ENCODE measurements around the gene TLCD3A.
"Not testable (repeated sequence)": the region's sequence is repeated elsewhere in the genome, so short reads cannot be mapped to it uniquely, and the experiment has no call there.

TLCD3A gene

DNA sequence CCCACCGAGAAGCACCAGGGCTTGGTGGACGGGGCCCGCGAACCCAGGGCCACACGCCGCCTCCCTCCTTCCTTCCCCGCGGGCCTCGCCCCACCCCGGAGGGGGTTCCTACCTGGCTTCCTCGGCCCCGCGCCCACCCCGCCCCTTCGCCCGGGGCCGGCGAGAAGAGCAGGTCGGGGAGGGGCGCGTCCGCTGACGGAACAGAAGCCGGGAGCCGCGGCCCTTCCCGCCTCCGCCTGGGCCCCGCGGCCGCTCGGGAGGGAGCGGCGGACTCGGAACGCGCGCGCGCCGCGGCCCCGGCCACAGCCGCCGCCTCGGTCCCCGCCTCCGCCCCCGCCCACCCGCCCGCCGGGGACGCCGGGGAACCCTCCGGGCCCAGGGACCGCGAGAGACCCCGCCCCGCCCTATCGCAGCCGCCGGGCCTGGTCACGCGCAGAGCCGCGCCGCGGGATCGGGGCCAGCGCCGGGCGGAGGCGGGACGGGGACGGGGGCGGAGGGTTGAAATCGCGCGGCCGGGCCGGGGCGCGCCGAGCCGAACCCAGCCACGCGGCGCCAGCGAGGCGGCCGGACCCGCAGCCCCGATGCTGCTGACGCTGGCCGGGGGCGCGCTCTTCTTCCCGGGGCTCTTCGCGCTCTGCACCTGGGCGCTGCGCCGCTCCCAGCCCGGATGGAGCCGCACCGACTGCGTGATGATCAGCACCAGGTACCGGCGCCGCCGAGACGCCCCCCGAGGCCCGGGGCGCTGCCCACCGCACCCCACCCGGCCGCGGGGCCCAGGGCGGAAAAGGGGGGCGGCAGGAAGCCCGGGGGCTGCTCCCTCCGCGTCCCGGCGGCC, at the start of gene TLCD3A:
TLCD3A (plus strand) TSS at position 530 of the 835 bp plus-strand sequence; CDS start at position 582, 52 bp downstream.
- no peak for TF ChIP-seq ZNF274 (IDR thresholded peaks at IDR 0.05; ENCODE audit: low read depth, low read length)
- H3K4me3 ChIP-seq (ENCODE audit: low read length), result peak within 1 kb of the TSS; percentile 65

DNA sequence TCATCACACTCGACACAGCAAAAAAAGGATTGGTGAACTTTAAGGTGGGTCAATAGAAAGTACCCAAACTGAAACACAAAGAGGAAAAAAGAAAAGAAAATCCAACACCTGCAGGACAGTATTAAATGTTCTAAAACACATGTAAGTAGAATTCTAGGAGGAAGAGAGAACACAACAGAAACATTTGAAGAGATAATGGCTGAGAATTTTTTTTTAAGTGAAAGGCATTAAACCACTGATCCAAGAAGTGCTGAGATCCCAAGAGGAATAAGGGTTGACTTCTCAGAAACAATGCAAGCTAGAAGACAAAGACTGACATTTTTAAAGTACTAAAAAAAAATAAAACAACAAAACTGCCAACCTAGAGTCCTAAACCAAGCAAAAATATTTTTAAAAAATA, 49.4 kb upstream of the TLCD3A start:
- TF ChIP-seq ZNF274 (IDR thresholded peaks at IDR 0.05; ENCODE audit: low read depth, low read length), result no peak
- no peak overlapping the region for H3K4me3 ChIP-seq (ENCODE audit: low read length)

DNA sequence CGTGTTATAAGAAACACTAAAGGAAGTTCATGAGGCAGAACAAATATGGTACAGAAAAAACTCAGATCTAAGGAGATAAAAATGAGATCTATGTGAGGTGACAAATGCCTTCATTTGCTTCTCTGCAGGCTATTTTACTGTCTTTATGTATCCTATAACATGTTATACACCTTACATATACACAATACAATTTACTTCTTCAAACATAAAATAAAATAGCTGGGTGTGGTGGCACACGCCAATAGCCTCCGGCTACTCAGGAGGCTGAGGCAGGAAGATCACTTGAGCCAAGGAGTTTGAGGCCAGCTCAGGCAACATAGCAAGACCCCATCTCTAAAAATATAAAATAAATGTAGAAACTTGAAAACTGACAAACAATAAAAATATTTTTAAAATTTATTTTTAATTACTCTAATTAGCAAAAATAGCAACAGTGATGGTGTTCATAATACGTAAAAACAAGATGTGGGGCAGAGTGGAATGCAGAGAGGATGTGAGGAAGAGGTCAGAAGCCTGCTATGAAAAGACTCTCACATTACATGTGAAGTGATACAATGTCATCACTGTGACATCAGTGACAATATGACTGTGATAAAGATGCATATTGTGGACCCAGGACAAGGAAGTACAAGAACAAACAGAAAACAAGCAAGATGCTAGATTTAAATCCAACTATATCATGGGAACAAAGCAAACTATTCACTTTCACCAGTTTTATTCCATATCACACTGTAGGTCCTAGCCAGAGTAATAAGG, 48.7 kb upstream of the TLCD3A start:
- H3K4me3 ChIP-seq (ENCODE audit: low read length), result no peak overlapping the region
- TF ChIP-seq ZNF274 (IDR thresholded peaks at IDR 0.05; ENCODE audit: low read depth, low read length), result no peak

DNA sequence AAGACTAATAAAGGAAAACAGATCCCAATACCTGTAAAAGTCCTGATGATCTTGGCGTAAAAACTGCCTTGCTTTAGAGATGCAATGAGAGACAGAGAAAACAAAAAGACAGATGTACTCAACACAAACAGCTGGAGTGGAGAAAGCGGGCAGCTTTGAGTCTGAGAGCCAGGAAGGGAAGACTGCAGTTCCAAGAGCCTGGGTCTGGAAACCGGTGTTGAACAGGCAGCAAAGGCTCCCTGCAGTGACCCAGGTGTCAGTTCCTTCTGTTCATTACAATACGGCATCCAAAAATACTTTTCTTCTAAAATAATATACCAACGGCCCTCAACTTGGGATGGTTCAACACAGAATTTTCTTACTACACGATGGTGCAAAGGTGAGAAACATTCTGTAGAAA, 47.4 kb upstream of the TLCD3A start:
- no peak for TF ChIP-seq ZNF274 (IDR thresholded peaks at IDR 0.05; ENCODE audit: low read depth, low read length)
- no peak overlapping the region for H3K4me3 ChIP-seq (ENCODE audit: low read length)

DNA sequence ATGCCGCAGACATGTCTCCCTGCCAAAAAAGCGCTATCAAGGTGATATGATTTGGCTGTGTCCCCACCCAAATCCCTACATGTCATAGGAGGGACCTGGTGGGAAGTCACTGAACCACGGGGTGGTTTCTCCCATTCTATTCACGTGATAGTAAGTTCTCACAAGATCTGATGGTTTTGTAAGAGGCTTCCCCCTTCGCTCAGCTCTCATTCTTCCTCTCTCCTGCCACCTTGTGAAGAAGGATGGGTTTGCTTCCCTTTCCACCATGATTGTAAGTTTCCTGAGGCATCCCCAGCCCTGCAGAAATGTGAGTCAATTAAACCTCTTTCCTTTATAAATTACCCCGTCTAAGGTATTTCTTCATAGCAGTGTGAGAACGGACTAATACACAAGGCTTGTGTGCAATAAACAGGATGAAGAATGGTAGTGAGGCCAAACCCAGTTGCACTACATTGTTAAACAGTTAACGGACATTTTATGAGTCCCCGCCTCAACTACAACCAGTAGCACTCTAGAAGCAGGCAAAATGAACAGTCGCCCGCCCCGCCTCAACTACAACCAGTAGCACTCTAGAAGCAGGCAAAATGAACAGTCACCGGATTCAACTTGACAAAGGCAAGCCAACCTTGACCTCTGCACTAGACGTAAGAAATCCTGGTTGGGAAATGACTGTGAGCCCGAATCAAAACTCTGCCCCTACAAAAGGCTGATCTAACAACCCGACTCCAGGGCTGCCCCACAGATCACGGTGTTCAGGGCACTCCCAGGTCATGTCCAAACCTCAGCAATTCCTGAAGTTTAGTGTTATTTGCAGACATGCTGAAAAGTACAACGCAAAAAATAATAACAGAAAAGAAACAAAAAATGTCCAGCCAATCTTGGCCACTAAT, 44.1 kb upstream of the TLCD3A start:
- TF ChIP-seq ZNF274 (IDR thresholded peaks at IDR 0.05; ENCODE audit: low read depth, low read length), result no peak

DNA sequence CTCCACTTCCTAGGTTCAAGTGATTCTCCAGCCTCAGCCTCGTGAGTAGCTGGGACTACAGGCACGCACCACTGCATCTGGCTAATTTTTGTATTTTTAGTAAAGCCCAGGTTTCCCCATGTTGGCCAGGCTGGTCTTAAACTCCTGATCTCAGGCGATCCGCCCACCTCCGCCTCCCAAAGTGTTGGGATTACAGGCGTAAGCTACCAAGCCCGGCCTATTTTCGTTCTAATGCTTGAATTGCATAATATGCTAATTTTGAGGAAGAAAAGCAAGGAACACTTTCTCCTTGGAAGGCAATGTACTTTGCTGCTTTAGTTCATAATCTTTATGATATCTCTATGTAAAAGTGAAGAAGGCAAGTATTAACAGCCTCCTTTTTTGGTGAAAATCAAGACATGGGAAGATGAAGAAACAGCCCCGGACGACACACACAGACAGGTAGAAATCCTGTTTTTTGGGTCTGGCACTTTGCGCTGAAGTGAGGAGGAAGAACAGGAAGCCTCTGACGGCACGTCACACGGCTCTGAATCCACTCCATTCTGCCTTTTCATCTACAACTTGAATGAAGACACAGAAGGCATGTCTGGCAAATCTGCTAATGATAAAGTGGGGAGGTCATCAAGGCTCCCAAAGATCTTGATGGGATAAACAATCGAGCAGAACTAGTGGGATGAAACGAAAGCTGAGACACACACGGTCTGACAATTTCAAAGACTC, 42.7 kb upstream of the TLCD3A start:
- no peak for TF ChIP-seq ZNF274 (IDR thresholded peaks at IDR 0.05; ENCODE audit: low read depth, low read length)
- H3K4me3 ChIP-seq (ENCODE audit: low read length), result no peak overlapping the region

More for the DNA sequence above, 44.1 kb upstream of the TLCD3A start:
- H3K4me3 ChIP-seq (ENCODE audit: low read length), result no peak overlapping the region

DNA sequence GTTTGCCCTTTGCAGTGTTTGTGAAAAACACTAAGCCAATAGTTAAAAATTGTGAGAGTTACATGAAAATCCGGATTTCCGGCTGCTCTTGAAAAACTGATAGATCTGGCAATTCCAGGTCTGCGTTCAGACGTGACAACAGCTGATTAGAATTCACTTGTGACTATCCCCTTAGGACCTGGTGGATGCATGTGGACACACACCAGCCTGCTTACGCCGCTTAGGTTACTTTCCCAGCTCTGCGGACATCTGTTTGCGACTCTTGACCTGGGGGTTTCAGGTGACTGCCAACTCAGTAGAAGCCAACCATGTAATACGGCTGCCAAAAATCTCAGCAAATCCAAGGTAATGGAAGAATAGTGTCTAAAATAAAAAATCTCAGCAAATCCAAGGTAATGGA, 42.0 kb upstream of the TLCD3A start:
- TF ChIP-seq ZNF274 (IDR thresholded peaks at IDR 0.05; ENCODE audit: low read depth, low read length), result no peak
- H3K4me3 ChIP-seq (ENCODE audit: low read length), result no peak overlapping the region

DNA sequence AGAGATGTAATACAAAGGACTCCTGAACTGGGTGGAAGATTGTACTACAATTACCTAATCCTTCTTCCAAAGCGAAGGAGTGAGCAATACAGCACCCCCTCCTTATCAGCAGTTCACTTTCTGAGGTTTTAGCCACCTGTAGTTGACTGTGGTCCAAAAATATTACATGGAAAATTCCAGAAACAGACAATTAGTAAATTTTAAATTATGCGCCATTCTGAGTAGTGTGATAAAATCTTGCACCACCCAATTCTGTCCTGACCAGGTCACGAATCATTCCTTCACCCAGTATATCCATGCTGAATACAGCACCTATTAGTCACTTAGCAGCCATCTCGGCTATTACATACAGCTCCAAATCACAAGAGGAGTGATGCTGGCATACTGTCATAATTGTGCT, 41.0 kb upstream of the TLCD3A start:
- no peak for TF ChIP-seq ZNF274 (IDR thresholded peaks at IDR 0.05; ENCODE audit: low read depth, low read length)
- no peak overlapping the region for H3K4me3 ChIP-seq (ENCODE audit: low read length)

DNA sequence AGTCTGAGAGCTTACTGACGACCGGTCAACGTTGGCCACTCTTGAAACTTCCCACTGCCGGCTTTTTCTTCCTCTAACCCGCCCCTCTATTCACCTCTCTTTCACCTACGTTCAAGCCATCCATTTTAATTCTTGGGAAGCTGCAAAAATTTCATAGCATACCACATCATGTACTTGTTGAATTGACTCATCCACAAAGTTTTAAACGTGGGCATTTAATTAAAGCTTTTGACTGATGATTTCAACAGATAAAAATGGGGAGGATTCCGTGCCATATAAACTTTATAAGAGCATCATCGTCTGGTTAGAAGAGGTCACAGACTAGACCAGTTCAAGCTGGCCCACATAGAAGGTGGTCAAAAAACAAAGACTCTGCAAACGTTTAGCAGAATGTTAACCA, 40.3 kb upstream of the TLCD3A start:
- H3K4me3 ChIP-seq (ENCODE audit: low read length), result no peak overlapping the region
- no peak for TF ChIP-seq ZNF274 (IDR thresholded peaks at IDR 0.05; ENCODE audit: low read depth, low read length)

DNA sequence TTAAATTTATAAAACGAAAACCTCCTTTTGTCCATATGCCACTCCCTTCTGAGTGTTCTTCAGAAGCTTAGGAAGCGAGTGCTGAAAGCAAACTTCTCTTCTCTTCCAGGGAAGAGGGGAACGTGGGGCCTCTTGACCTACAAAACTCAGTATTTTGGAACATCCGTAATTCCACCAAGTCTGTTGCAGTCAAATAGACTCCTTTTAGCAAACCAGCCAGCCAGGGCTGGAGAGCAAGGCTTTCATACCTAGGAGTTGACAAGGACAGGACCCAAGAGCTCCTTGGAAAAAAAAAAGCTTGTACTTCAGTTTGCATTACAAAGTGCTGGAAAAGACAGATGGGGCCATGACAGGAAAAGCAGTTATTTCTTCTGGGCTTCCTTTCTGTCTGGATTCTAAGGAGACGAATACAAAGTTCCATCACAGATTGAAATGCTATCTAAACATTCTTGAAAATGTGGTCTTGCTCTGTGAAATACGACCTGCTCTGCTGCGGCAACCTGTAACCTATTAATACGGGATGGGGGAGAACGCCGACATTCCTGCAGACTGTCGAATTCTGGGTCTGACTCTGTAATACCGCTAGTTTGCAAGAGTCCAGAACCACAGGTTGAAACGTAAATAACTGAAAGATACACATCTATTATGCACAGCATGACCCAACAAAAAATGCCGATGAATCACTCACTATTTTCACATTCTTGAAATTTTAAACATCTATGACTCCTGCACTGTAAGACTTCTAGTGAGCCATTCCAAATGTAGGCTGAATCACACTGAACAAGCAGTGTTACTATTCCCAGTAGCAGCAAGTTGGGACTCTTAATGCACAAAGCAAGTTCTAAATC, 38.4 kb upstream of the TLCD3A start:
- no peak for TF ChIP-seq ZNF274 (IDR thresholded peaks at IDR 0.05; ENCODE audit: low read depth, low read length)
- H3K4me3 ChIP-seq (ENCODE audit: low read length), result no peak overlapping the region

DNA sequence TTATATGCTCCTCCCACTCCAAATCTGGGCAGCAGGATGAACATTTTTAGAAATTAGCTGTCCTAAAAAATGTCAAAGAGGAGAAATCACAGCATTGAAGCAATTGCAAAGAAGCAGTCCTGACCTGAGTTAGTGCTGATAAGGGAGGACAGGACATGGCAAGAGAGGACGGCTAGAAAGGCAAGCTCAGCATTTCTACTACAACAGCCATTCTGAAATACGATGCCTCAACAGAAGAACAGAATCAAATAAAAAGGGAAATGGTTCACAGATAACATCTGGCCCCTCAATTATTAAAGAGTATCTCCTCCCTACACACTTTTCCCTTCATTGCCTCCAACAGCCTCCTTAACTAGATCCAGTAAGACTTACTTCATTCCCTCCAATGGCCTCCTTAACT, 36.0 kb upstream of the TLCD3A start:
- H3K4me3 ChIP-seq (ENCODE audit: low read length), result no peak overlapping the region
- no peak for TF ChIP-seq ZNF274 (IDR thresholded peaks at IDR 0.05; ENCODE audit: low read depth, low read length)

DNA sequence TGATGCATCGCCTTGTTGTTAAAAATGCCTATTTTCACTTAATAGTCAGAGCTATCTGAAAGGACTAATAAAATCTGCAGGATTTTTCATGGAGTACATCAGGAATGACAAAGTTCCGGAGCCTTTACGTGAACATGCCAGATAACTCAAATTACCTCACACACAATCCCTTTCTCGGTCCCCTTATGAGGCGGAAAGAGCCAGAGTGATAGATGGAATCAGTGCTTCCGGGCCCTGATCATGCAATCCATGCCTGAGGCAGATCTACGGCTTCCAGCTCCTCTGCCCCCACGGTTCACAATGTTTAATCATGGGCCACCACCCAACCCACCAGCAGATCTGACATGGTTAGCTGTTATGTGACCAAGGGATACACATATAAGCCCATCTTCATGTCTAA, 34.7 kb upstream of the TLCD3A start:
- H3K4me3 ChIP-seq (ENCODE audit: low read length), result no peak overlapping the region
- no peak for TF ChIP-seq ZNF274 (IDR thresholded peaks at IDR 0.05; ENCODE audit: low read depth, low read length)

DNA sequence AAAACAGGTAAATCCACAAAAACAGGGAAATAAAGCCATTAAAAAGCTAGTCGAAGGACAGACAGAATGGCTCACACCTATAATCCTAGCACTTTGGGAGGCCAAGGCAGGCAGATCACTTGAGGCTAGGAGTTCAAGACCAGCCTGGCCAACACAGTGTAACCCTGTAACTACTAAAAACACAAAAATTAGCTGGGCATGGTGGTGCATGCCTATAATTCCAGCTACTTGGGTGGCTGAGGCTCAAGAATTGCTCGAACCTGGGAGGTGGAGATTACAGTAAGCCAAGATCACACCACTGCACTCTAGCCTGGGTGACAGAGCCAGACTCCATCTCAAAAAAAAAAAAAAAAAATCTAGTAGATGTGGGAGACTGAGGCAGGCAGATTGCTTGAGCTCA, 34.3 kb upstream of the TLCD3A start:
- H3K4me3 ChIP-seq (ENCODE audit: low read length), result not testable (repeated sequence)
